HG02623 (cell line): ENCODE data around the gene ARHGAP27.
"Not testable (repeated sequence)": the region's sequence is repeated elsewhere in the genome, so short reads cannot be mapped to it uniquely, and the experiment has no call there.

Source experiments
- ATAC-seq: cut with Tn5 transposase; IDR thresholded peaks from one replicate; pipeline ENCODE4 v1.9.1; 2021; ENCODE audit warnings: moderate library complexity; ENCODE audit not compliant: unreplicated experiment

ARHGAP27 gene

DNA sequence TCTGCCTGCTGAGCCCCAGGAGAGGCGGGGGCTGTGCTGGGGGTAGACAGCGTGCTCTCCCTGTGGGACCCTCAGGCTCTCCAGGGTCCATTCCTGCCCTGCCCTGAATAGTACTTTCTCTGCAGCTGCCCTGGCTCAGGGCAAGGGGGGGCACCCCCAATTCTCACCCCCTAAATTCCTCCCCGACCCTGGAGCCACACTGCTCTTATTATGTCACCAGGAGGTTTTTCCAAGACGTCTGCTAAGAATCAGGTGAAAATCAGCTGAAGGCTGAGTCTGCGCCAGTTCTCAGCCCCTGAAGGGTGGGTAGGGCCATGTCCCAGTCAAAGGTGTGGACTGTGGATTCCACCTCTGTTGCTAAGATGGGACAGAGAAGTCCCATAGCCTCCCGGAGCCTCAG, 66.0 kb downstream of the ARHGAP27 start:
- no peak for ATAC-seq

DNA sequence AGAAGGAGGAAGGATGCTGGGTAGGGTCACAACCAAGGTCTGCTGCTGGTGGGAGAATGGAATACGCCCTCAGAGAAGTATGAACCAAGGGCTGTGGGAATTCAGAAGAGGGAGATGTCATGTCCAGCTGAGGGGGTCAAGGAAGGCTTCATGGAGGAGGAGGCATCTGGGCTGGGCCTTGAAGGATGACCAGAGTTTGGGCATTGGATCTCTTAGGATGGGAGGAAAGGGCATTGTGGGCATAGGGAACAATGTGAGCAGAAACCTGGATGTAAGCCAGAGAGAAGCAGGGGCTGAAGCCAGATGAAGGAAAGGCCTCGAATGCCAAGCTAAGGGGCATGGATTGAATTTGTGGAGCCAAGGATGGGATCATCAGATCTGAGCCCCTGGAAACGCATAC, 66.6 kb downstream of the ARHGAP27 start:
- ATAC-seq, result no peak

DNA sequence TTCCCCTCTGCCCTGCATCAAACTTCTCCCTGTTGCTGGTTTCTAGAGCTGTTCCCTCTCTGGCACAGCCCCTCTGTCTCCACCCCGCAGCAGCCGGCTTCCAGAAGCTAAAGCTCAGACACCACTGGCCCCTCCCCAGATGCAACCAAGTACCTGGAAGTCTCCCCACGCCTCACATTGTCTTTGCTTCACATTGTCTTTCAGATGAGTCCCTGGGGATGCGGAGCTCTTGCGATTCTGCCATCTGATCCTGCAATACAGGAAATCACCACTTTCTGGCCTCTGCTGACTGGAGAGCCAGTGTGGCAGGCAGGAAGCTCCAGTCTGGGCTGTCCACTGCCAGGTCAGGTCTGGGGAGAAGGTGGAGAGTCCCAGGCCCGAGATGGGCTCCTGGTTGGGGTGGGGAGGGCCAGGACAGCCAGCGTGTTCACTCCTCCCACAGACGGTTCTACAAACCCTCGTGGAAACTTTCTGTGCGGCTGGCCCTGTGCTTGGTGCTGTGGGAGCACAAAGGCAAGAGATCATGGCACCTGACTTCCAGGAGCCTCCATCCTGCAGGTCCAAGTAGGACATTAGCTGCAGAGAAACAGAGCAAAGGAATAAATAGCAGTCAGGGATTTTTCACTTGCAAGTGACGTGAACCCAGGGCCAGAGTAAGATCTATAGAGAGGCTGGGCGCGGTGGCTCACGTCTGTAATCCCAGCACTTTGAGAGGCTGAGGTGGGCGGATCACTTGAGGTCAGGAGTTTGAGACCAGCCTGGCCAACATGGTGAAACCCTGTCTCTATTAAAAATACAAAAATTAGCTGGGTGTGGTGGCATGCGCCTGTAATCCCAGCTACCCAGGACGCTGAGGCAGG, 67.9 kb downstream of the ARHGAP27 start:
- ATAC-seq, result no peak

DNA sequence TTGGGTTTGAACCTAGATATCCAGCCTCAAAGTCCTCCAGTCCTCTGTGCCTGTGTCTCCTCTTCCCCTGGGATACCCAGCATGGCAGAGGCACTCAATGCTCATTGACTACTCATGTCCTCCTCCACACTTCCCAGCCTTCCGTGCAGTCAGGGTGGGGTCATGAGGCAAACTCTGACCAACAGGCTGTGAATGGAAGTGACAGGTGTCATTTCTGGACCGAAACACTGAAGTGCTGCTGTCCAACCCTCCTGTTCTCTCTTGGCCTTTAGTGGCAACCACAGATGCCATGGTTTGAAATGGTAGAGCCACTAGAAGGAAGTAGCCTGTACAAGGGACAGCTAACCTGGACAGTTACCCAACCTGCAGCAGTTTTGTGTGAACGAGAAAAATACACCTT, 69.2 kb downstream of the ARHGAP27 start:
- no peak for ATAC-seq

DNA sequence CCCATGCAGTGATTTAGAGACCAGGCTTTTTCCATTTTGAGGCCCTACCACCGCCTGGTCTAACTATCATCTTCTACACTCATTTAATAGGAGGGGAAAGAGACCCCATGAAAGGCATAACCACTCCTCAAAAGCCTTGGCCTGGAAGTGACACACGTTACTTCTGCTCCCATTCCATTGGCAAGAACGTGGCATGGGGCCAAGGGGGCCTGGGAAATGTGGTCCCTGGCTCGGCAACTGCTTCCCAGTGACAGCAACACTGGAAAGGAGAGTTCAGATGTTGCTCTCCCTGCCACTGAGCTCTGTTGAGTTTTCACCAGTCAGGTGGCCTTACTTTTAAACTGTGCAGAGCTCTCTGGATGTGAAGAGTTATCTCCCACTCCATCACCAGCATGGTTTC, 70.7 kb downstream of the ARHGAP27 start:
- ATAC-seq, result no peak

DNA sequence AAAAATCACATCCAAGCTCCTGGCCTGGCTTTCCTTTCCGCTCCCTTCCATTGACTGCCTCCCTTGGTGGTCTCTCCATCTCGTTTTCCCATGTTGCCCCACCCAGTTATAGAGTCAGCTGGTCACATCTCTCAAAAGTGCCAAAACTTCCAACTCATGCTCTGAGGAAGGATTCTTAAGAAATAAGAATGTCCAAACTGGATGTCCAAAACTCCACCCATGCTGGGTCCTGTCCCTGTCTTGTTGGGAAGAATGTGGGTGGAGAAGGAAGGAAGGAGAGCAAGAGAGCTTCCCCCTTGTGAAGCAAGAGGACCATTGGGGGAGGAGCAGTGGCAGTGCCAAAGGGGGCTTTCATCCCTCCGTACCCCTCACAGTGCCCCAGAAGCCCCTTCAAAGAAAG, 71.2 kb downstream of the ARHGAP27 start:
- no peak for ATAC-seq

DNA sequence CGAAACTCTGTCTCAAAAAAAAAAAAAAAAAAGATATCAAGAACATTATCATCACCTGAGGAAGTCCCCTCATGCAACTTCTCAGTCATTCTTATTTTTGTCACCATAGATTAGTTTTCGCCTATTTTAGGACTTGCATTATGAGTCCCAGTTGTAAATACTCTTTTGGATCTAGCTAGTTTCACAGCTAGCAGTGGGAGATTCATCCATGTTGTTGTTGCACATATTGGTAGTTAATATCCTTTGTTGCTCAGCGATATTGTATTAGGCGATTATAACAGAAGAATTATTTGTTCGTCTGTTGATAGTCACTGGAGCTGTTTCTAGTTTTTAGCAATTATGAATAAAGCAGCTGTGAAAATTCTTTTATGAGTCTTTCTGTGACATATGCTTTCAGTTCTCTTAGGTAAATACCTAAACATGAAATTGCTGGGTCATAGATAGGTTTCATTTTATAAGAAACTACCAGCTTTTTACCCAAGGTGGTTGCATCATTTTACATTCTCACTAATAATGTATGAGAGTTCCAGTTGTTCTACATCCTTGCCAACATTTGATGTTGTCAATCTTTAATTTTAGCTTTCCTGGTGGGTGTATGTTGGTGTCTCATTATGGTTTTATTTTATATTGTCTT, 75.2 kb downstream of the ARHGAP27 start:
- no peak for ATAC-seq

DNA sequence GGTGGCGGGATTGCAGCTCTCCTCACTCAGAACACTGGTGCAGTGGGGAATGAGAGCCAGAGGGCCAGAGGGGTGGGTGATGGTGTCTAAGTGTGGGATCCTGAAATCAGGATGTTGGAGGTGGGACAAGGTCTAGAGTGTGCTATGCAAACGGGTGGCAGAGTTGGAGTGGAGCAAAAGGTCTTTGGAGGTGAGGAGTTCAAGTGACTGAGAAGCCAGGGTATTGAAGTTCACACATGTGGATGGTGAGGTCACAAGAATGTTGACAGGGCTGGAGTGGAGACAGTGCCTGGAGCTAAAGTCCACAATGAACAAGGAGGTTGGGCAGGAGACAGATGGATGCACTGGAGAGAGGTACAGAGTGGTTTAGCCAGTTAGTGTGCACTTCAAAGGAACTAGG, 77.6 kb downstream of the ARHGAP27 start:
- ATAC-seq, result no peak

DNA sequence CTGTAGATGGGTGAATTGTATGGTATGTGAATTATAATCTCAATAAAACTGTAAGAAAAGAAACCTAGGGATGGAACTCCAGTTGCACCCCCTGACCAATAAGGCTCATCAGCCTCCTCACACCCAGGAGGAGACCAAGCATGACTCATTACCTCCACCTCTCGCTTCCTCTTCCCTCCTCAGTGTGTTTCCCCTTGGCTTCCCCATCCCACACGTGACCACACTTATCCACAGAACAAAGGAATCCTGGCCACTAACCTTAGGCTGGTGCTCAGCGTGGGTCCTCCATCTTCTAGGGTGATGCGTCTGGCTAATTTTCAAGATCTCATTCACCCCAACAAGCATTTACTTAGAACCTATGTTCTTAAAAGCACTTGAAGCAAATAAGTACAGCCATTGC, 79.6 kb downstream of the ARHGAP27 start:
- no peak for ATAC-seq

DNA sequence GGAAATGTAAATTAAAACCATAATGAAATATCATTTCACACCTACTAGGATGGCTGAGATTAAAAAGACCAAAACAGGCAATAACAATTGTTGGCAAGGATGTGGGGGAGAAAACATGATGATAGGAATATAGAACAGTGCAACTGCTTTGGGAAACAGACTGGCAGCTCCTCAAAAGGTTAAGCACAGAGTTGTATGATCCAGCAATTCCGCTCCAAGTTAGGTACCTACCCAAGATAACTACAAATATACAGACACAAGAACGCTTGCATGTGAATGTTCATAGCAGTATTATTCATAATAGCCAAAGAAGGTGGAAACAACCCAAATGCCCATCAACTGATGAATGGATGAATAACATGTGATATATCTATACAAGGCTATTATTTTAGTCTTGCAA, 80.8 kb downstream of the ARHGAP27 start:
- ATAC-seq, result no peak

DNA sequence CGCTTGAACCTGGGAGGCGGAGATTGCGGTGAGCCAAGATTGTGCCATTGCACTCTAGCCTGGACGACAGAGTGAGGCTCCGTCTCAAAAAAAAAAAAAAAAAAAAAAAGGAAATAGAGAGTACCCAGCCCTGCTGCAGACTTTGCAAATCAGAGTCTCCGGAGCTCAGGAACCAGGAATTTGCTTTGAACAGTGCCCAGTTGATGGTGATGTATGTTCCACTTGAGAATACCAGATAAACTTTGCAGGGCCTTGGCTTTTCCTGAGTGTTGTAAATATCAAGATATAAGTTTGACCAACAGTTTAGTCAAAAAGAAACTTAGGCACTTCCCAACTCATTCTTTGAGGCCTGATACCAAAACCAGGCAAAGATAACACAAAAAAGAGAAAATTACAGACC, 85.2 kb downstream of the ARHGAP27 start:
- no peak for ATAC-seq

DNA sequence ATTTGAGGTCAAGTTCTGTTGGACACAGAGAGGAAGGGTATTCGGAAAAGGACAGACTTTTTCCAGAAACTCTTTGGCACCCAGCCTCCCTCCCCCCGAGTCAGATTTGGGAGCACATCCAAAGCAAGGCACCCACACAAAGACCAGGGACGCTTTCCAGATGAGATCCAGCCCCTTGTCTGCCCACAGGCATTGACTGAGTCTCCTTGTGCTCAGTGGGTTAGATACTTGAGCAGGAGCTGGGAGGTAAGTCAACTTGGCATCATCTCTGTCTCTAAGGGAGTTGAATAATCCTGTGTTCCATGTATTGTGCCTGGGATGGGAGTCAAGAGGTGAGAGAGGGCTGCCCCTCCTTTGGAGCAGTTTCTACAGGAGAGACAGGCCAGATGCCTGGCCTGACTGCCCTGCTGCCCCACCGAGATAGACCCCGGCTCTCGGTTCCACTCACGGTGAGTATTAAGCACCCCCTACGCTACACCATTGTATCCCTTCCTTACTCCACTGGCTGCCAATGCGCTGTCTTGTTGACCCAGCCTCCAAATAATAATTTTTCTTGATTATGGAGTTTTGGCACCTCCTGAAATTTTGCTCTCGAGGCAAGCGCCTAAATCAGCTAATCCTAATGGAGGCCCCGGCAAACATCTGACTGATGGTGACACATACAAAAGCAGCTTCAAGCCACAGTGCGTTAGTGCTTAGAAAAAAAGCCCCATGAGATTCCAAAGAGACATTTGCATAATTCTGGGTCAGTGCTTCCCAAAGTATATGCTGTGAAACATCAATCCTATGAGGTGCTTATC, 86.3 kb downstream of the ARHGAP27 start:
- ATAC-seq, result no peak

DNA sequence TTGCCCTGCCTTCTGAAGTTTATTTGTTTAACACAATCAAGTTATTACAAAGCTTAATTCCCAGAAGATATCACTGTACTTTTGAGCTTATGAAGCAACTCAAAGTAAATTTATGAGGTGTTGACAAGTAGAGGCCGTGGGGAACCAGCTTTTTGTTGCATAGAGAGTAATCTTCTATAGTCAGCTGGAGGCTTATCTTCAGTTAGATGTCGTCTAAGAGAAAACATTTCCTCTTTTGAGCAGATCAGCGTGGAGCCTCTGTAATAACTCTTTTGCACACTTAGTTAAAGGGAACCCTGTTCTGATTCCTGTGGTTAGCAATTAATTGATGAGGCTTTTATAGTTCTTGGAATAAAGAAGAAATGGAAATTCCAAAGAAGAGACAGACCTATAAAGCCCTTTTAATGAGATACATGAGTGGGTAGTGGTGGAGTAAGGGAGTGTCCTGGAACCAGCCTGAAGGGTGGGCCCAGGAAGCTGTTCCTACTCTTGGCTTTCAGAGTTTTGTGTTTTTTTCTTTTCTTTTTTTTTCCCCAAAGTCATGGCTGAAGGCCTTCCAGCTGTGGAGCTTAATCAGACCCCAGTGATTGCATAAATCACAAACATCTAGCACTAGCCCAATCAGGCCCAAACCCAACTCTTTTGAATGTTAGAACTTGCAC, 87.0 kb downstream of the ARHGAP27 start:
- no peak for ATAC-seq

DNA sequence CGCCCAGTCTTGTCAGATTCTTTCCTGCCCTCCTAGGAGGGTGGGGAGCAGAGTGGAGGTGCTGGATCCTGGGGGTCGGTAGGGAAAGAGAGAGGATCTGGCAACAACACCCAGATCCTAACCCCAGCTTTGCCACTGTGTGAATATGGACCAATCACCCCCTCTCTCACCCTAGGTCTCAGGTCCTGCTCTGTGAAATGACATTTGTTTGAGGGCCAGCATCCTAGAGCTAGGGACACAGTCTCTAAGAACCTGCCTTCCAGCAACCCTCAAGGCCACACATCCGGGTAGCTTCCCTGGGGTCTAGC, 87.5 kb downstream of the ARHGAP27 start:
- ATAC-seq, result no peak

DNA sequence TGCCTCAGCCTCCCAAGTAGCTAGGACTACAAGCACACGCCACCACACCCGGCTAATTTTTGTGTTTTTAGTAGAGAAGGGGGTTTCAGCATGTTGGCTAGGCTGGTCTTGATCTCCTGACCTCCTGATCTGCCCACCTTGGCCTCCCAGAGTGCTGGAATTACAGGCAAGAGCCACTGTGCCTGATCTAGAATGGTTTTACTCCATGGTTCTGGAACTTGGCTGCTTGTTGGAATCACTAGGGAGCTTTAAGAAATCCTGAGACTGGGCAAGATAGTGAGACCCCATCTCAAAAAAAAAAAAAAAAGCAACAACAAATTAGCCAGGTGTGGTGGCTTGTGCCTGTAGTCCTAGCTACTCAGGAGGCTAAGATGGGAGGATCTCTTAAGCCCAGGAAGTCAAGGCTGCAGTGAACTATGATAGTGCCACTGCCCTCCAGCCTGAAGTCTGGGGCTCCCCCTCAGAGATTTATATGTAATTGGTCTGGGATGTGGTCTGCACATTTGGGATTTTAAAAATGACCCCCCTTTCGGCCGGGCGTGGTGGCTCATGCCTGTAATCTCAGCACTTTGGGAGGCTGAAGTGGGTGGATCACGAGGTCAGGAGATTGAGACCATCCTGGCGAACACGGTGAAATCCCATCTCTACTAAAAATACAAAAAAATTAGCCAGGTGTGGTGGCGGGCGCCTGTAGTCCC, 88.6 kb downstream of the ARHGAP27 start:
- not testable (repeated sequence) for ATAC-seq
